Skeletal muscle tissue (tissue), 4 donors: ENCODE data around the gene FAM53B. TPM values are rescaled to one million over a fixed set of nuclear protein-coding genes. Genes with fewer than 3 reads are reported as not detected.

ENCODE experiments used
- H3K27ac ChIP-seq: one replicate; pipeline ENCODE4 v1.7.0; 2013; ENCODE audit warnings: mild to moderate bottlenecking, low read depth, low read length, inconsistent platforms
- H3K27me3 ChIP-seq, 3 donors: one replicate each; pipeline ENCODE4 v1.7.0; 2013; ENCODE audit warnings: low read length in 3 of 3; ENCODE audit not compliant: control insufficient read depth in 3 of 3, insufficient read depth in 3 of 3
- H3K36me3 ChIP-seq, 3 donors: one replicate each; pipeline ENCODE4 v1.7.0; 2013; ENCODE audit warnings: low read length in 3 of 3; ENCODE audit not compliant: control insufficient read depth in 3 of 3, insufficient read depth in 3 of 3
- H3K4me1 ChIP-seq, 3 donors: one replicate each; pipeline ENCODE4 v1.7.0; 2013; ENCODE audit warnings: low read length in 3 of 3, mild to moderate bottlenecking in 3 of 3; ENCODE audit not compliant: control insufficient read depth in 3 of 3, insufficient read depth in 3 of 3
- H3K4me3 ChIP-seq, 3 donors: one replicate each; pipeline ENCODE4 v1.7.0; 2013; ENCODE audit warnings: low read length in 3 of 3
- H3K9ac ChIP-seq, 3 donors: one replicate each; pipeline ENCODE4 v1.7.0; 2013; ENCODE audit warnings: low read length in 3 of 3, mild to moderate bottlenecking in 3 of 3, moderate library complexity in 2 of 3, low read depth in 1 of 3
- H3K9me3 ChIP-seq, 3 donors: one replicate each; pipeline ENCODE4 v1.7.0; 2013; ENCODE audit warnings: low read length in 3 of 3; ENCODE audit not compliant: control insufficient read depth in 3 of 3
- total RNA-seq: library from RNA; depleted of rRNA; stranded (reverse); fragments of >200 nt; gene quantifications from one replicate; pipeline ENCODE4 v1.2.3, GENCODE V29; 2014
- donor health status: Osteomylitis.

Gene FAM53B
- total RNA-seq, 1 donor from 2014 or later = 32.4 TPM

DNA sequence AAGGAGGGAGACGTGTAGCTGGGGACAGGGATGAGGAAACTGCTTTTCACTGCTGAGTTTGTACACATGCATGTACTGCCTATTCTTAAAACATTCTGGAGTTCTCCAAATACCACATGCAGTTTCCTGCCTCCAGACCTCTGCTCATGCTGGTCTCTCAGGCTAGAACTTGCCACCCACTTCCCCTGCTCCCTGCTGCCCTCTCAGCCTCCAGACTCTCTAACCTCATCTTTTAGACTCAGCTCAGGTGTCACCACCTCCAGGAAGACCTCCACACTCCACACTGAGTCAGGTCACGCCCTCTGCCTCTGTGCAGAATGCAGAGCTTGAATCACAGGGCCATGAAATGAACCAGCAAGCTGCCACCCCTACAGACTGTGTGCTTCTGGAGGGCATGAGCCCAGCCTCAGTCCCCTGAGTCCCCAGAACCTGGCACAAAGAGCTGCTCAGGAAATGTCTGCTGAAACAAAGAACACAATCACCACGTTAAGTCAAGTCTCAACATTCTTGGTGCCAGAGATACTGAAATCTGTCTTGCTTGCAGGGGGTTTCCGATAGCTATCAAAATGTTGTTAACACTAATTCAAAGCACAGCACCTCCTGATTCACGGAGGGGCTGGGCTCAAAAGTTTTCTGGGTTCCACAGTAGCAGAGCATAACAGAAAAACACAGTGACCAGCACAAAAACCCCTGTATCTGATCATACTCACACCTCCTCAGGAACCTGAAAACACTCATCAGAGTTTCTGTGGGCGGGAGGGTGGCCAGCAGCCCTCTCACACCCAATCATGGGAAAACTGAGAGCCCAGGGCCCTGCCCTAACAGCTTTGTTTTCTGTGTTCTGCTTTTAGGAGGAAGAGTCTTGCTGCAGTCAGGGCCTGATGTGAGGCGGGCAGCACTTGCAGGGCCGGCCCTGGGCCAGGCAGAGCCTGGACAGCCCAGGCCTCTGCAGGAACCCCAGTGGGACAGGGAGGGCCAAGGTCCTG lies 21.1 kb downstream of the FAM53B start:
- peak overlapping the region in 1 of 3 donors; percentile 17 for H3K4me3 ChIP-seq
- H3K9me3 ChIP-seq = no peaks in the 10 kb centered on the region
- H3K27me3 ChIP-seq = no peaks in the 10 kb centered on the region
- H3K36me3 ChIP-seq = peaks cover 0 to 4% (median 2%) of the 10 kb centered on the region in 3 donors
- H3K9ac ChIP-seq = peak overlapping the region; percentile 51 to 76 (median 68)
- peaks cover 85 to 90% (median 86%) of the 10 kb centered on the region in 3 donors for H3K4me1 ChIP-seq
- peak overlapping the region; percentile 58 for H3K27ac ChIP-seq

DNA sequence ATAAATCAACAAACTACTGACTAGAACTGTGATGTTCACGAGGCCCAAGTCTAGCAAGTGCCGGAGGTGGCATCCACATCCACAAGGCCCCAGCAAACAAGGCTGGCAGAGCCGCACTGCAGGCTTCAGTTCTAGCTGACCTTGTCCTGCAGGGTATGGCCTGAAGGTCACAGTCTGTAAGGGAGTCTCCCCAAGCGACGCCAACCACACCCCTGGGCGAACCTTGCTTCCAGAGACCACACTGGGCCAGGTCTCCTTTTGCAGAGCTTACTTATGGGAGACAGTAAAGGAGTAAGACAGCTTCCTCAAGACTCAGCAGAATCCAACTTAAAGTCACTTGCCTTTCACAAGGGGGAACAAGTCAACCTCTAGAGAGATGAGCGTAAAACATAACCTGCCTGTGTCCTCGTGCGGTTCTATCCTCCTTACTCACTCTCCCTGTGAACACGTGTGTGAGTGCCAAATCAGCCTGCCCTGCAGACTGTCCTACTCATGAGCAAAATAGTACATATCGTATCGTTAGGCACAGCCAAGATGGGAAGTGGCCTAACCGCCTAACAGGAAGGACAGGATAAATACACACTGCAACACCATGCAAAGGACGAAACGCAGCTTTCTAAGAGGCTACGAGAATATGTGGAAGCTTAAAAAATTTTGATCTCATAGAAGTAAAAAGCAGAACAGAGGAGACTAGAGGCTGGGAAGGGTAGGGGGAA lies 22.7 kb downstream of the FAM53B start:
- H3K4me1 ChIP-seq = peaks cover 85 to 92% (median 88%) of the 10 kb centered on the region in 3 donors
- H3K36me3 ChIP-seq = peaks cover 0 to 4% (median 2%) of the 10 kb centered on the region in 3 donors
- H3K9ac ChIP-seq = peak overlapping the region; percentile 8 to 71 (median 35)
- peak overlapping the region; percentile 15 to 32 (median 17) for H3K4me3 ChIP-seq
- peak overlapping the region; percentile 81 for H3K27ac ChIP-seq
- no peaks in the 10 kb centered on the region for H3K9me3 ChIP-seq
- no peaks in the 10 kb centered on the region for H3K27me3 ChIP-seq

DNA sequence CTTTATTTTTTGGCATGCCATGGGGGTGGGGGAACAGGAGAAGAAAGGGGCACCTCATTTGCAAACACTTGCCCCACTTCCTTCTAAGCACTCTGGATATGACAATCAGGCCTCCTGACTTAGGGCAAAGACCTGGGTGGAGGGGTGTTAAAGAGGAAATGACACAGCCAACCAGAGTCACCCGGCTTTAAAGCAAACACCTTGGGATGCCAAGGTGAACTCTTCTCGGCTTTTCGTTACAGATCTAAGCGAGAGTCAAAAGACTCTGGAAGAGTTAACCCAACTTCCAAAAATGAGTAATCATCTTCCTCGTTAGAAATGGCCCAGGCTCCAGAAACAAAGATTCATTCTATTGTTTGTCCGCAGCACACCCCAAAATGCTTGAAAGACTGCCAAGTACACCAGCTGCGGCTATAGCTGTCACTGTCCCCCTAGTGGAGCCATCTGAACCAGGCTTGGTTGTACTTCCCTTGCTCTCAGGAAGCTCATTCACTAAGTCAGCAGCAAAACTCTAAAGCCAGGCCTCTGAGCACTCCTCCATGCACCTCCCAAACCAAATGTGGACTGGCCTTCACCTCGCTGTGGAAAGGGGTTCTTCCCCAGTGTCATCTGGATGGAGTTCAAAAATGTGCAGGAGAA lies 24.8 kb downstream of the FAM53B start:
- H3K27me3 ChIP-seq = no peaks in the 10 kb centered on the region
- H3K27ac ChIP-seq = peak overlapping the region; percentile 55
- peak overlapping the region in 1 of 3 donors; percentile 45 for H3K9ac ChIP-seq
- H3K4me1 ChIP-seq = peaks cover 73 to 76% (median 76%) of the 10 kb centered on the region in 3 donors
- no peak overlapping the region for H3K4me3 ChIP-seq
- no peaks in the 10 kb centered on the region for H3K9me3 ChIP-seq
- no peaks in the 10 kb centered on the region for H3K36me3 ChIP-seq

DNA sequence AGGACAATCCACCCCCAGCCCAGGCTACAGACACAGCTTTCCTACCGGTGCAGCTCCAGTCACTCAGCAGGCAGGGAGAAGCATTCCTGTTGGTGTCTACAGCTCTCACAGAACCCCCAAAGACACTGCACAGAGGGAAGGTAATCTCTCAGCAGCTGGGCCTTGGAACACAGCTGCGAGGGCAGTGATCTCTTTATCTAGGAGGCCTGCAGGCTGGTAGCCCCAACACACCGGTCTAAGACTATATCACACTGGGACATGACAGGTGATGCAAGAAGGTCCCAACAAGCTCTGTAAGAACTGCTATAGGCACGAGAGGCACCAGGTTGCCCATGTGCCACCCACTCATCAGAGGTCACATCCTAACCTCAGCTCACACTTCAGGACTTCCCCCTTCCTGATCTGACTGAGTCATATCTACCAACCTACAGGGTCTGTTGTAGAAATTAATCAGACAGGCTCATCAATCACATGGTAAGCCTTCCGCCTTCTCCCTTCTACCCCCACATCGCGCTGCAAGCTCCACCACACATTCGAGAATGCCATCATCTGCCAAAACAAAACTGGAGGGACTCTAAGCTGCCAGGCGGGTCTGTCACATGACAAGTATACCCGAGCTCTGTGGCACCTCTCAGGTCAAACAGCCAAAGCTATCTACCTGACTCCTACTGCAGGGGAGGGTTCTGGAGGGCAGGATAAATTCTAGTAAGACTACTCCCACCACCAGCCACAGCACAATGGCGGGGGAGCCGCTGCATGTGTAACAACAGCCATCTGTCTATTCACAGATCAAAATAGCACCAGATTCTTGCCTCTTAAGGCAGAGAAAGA lies 26.1 kb downstream of the FAM53B start:
- H3K27me3 ChIP-seq = no peaks in the 10 kb centered on the region
- no peaks in the 10 kb centered on the region for H3K9me3 ChIP-seq
- no peaks in the 10 kb centered on the region for H3K36me3 ChIP-seq
- H3K4me3 ChIP-seq = peak overlapping the region in 2 of 3 donors; percentile 29 to 44
- H3K27ac ChIP-seq = peak overlapping the region; percentile 59
- peak overlapping the region in 2 of 3 donors; percentile 15 to 50 for H3K9ac ChIP-seq
- H3K4me1 ChIP-seq = peaks cover 68 to 73% (median 68%) of the 10 kb centered on the region in 3 donors

DNA sequence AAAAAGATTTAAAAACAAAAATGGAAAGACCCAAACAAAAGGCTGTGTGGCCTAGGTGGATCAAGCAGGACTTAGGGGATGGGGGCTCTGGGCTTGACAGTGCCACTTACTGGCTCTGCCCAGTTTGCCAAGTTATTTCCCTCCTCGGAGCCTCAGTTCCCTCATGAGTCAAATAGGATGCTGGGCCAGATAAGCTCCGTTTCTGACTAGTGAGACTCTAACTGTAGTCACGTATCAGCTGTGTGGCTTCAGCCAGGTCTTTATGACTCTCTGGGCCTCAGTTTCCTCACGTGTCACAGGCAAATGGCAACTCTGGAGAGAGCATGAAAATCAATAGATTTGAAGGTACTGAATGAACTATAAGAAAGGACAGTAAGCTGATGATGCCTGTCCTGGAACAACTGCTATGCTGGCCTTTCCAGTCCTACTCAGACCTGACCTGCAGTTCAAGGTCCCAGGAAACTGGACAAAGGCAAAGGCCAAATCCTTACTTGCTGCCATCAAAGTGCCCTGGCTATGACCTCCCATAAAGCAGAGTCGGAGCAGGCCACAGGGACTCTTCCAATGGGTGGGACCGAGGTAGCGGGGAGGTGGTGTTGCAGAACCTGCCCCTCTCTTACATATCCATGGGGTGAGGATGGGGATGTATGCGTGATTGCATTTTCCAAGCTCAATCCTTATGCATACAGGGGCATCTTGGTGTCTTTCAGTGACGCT lies 27.0 kb downstream of the FAM53B start:
- Histone ChIP-seq H3K4me3 (no peak overlapping the region), H3K27ac (peak overlapping the region; percentile 59), H3K9ac (no peak overlapping the region), H3K4me1 (peaks cover 65 to 67% (median 66%) of the 10 kb centered on the region in 3 donors), H3K27me3 (no peaks in the 10 kb centered on the region), H3K9me3 (no peaks in the 10 kb centered on the region), H3K36me3 (no peaks in the 10 kb centered on the region)

DNA sequence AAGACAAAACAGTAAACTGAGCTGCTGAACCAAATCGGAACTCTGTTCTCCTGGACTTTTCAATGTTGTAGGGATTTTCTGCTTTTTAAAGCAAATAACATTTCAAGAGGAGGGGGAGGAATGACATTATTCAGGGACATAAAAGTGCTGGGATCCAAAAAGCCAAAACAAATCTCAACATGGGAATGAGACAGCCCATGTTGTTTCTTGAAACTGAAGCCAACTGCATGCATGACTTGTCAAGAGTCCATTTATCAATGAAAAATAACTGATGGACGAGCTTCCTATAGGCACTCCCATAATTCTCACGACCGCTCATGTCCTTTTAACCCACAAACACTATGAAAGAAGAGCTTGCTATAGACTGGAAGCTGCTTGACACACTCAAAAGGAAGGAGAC lies 27.8 kb downstream of the FAM53B start:
- Histone ChIP-seq H3K4me3 (no peak overlapping the region), H3K9ac (peak overlapping the region in 1 of 3 donors; percentile 8), H3K36me3 (no peaks in the 10 kb centered on the region), H3K9me3 (no peaks in the 10 kb centered on the region), H3K27ac (no peak overlapping the region), H3K4me1 (peaks cover 58 to 59% (median 58%) of the 10 kb centered on the region in 3 donors), H3K27me3 (no peaks in the 10 kb centered on the region)

DNA sequence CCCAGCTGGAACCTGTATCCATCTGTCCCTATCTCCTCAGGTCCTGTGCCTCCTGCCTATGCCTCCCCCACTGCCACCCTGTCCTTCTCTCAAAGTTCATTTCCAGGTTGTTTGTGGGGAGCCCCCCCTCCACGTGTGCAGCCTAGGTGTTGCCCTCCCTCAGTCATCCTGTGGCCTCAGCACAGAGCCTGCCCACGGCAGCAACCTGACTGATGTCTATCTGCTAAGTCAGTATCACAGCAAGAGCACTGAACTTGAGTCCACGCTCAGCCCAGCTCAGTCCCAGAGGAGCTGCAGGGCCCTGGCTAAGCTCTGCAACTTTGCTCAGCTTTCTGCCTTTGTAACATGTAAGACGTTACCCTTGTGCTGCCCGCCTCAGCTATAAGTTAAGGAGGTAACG lies 28.7 kb downstream of the FAM53B start:
- Histone ChIP-seq H3K27me3 (no peaks in the 10 kb centered on the region), H3K4me1 (peaks cover 58% of the 10 kb centered on the region in 3 donors), H3K9me3 (no peaks in the 10 kb centered on the region), H3K27ac (no peak overlapping the region), H3K9ac (no peak overlapping the region), H3K4me3 (no peak overlapping the region), H3K36me3 (no peaks in the 10 kb centered on the region)

DNA sequence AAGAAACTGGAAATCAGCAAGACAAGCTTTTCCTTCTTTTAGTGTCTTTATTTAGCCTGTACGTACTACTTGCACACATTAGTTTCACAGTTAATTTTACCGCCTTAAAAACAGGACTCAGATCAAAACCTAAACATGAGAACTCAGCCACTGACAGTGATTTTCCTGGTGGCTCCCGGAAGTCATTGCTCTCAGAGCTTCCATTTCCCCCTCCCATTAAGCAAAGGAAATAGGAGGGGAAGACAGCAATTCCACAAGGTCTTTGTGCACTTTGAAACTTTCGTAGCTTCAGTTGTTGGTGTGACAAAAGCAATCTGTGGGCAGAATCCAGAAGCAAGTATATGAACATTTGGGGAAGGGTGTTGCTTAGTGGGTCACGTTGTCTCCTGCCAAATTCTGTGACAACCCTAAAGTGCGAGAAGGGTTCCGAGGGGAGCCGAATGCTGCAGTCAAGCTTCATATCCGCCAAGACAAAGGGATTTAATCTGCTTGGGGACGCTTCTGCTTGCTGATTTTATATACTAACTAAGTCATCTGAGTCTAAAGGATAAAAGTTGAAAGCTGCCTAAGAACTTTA lies 30.4 kb downstream of the FAM53B start:
- Histone ChIP-seq H3K36me3 (no peaks in the 10 kb centered on the region), H3K9ac (no peak overlapping the region), H3K27me3 (no peaks in the 10 kb centered on the region), H3K9me3 (no peaks in the 10 kb centered on the region), H3K4me3 (no peak overlapping the region), H3K27ac (no peak overlapping the region), H3K4me1 (peaks cover 58 to 61% (median 59%) of the 10 kb centered on the region in 3 donors)
